Keratinocyte (primary cell): ENCODE data around the gene HEPACAM.

ENCODE experiments used
- CTCF ChIP-seq, 3 experiments: IDR thresholded peaks in 1 of 3; conservative IDR thresholded peaks in 1 of 3; optimal IDR thresholded peaks in 1 of 3; 2 replicates in 2 of 3; 3 replicates in 1 of 3; pipeline versions ENCODE3 to v1.5.1; 2011; ENCODE audit warnings: low read length in 3 of 3, mild to moderate bottlenecking in 3 of 3, moderate library complexity in 2 of 3, control low read depth in 1 of 3, inconsistent platforms in 1 of 3; ENCODE audit not compliant: insufficient read depth in 2 of 3; ENCODE audit errors: extremely low read depth in 1 of 3
- EZH2 ChIP-seq: IDR thresholded peaks from one replicate; pipeline ENCODE4 v1.6.1; 2012; ENCODE audit warnings: inconsistent platforms, mild to moderate bottlenecking, low read length, moderate library complexity

DNA sequence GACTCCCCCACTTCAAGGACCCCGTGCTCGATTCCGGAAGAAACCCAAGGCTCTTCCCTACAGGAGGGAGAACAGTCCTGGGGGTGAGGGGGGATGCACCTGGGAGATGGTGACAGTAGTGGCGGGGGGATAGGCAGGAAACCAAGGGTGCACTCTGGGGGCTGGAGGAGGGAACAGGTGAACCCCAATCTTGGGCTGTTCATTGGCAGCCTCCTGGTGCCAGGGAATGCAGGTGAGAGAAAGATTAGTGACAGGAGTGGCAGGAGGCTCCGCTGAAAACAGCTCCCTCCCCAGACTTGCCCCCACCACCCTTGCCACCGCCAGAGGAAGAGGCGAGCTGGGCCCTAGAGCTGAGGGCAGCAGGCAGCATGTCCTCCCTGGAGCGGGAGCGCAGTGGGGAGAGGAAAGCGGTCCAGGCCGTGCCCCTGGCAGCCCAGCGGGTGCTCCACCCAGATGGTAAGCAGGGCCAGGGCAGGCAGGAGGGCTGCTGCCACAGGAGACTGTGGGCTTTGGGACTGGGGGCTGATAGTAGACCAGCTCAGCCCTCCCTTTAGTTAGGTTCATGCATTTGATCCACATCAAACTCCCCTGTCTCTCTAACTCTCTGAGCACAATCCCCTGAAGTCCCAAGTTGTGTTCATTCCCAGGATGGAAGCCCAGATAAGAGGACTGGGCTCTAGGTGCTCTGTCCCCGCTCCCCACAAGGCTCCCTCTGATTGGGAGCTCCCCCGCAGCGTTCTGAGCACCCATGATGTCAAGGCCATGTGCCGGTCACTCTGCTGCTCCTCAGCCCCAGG, 56.2 kb downstream of the HEPACAM start:
- TF ChIP-seq EZH2 (no peak), CTCF (optimal IDR thresholded peaks at IDR 0.05 in 1 of 3, IDR thresholded peaks at IDR 0.05 in 1 of 3, conservative IDR thresholded peaks at IDR 0.05 in 1 of 3; ENCODE audit: extremely low read depth in 1 of 3, insufficient read depth in 2 of 3, low read length in 3 of 3) (no peak)
